ENCODE results near the gene CCM2.
"Not testable (repeated sequence)": the region's sequence is repeated elsewhere in the genome, so short reads cannot be mapped to it uniquely, and the experiment has no call there.

CCM2 gene

DNA sequence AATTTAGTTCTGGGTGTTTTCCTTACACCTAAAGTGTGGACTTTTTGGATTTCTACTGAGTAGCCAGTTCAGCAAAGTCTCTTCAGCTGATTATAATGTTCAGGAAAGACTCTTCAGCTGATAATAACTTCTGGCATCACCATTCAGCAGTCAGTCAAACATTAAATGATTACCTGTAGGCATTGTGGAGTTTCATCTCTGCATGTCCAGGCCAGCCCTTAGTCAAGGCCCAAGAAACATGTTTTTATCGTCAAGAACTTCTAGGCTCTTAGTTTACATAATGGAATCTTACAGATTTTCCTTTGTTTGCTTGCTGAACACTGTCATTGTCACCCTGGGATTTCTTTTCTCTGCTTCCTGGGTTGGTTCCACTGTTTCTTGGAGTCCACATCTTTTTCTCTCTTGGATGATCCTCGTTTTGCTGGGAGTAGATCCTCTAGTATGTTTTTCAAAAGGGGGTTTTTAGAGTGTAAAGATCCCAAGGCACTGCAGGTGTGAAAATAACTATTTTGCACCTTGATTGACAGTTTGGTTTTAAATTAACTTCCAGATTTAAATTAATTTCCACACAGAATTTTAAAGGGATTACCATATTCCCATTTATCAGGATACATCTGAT lies 24.2 kb downstream of the CCM2 start:
- Histone ChIP-seq H3K27ac (ENCODE audit: low read length) (no peak overlapping the region), H3K4me1 (ENCODE audit: control insufficient read depth, low read depth, low read length) (no peaks in the 10 kb centered on the region)

DNA sequence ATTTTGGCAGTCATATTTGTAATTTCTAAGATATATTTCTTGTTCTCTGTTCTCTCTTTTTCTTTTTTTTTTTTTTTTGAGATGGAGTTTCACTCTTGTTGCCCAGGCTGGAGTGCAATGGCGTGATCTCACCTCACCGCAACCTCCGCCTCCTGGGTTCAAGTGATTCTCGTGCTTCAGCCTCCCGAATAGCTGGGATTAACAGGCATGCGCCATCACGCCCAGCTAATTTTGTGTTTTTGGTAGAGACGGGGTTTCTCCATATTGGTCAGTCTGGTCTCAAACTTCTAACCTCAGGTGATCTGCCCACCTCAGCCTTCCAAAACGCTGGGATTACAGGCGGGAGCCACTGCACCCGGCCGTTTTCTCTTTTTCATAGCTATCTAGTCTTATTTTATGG lies 25.5 kb downstream of the CCM2 start:
- not testable (repeated sequence) for H3K4me3 ChIP-seq (ENCODE audit: low read length); H3K9ac ChIP-seq (ENCODE audit: low read length); H3K27me3 ChIP-seq (ENCODE audit: control insufficient read depth, insufficient read depth, low read length); H3K9me3 ChIP-seq (ENCODE audit: control insufficient read depth, low read depth, low read length); H3K4me1 ChIP-seq (ENCODE audit: control insufficient read depth, low read depth, low read length); H3K27ac ChIP-seq (ENCODE audit: low read length); H3K36me3 ChIP-seq (ENCODE audit: control insufficient read depth, low read depth, low read length)

More for the DNA sequence above, 24.2 kb downstream of the CCM2 start:
- Histone ChIP-seq H3K9ac (ENCODE audit: low read length) (no peak overlapping the region), H3K27me3 (ENCODE audit: control insufficient read depth, insufficient read depth, low read length) (no peaks in the 10 kb centered on the region), H3K9me3 (ENCODE audit: control insufficient read depth, low read depth, low read length) (no peaks in the 10 kb centered on the region), H3K36me3 (ENCODE audit: control insufficient read depth, low read depth, low read length) (no peaks in the 10 kb centered on the region), H3K4me3 (ENCODE audit: low read length) (no peak overlapping the region)

DNA sequence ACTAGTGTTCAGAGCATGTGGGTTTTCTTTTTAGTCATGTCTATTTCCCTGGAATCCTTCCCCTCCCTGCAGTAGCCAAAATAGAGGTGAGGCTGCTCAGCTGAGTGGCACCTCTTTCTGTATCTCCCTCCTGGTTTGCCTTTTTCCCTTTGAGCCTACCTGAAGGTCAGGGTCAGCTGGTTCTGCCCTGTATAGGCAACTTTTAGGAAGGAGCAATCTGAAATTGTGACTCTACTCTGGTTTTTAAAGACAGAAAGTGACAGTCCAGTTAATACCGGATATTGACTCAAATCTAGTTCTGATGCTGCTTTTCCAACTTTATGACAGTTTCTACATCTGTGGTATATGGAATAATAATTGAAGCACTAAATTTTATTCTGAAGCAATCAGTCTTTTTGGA lies 26.0 kb downstream of the CCM2 start:
- no peaks in the 10 kb centered on the region for H3K4me1 ChIP-seq (ENCODE audit: control insufficient read depth, low read depth, low read length)
- no peaks in the 10 kb centered on the region for H3K9me3 ChIP-seq (ENCODE audit: control insufficient read depth, low read depth, low read length)
- H3K27me3 ChIP-seq (ENCODE audit: control insufficient read depth, insufficient read depth, low read length), result no peaks in the 10 kb centered on the region
- H3K9ac ChIP-seq (ENCODE audit: low read length), result no peak overlapping the region
- no peak overlapping the region for H3K4me3 ChIP-seq (ENCODE audit: low read length)
- no peak overlapping the region for H3K27ac ChIP-seq (ENCODE audit: low read length)
- no peaks in the 10 kb centered on the region for H3K36me3 ChIP-seq (ENCODE audit: control insufficient read depth, low read depth, low read length)

DNA sequence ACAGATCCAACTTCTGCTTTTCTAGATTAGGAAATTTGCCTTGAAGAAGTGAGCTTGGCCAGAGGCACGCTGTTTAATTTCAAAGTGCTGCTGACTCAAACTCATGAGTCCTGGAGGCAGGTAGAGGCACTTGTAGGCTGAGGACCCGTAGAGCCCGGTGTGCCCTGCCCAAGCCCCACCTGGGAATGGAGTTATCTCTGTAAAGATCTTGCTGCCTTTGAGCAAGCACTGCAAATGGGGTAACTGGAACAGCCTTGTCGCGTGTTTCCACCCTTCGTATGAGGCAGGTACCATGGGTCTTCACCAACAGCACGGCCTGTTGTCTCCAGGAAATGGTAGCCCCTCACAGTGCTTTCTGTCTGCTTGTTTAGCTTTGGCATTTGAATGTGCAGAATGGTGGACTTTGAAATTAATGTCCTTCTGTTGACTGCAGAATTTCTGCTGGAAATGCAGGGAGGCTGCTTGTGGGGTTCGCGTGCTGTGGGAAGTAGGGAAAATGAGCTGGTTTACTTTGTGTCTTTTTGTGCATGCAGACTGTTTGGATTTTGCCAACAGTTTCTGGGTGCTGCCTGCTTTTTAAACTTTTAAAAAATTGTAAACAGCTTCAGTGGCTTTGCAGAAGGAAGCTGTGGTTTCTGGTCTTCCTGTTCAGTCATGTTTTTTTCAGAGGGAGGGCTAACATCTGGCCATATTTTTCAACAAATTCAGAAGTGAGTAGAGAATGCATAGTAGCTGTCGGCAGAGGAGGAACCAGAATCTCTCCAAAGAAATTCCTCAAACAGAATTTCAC lies 27.2 kb downstream of the CCM2 start:
- Histone ChIP-seq H3K9ac (ENCODE audit: low read length) (no peak overlapping the region), H3K27ac (ENCODE audit: low read length) (no peak overlapping the region), H3K4me3 (ENCODE audit: low read length) (no peak overlapping the region)

DNA sequence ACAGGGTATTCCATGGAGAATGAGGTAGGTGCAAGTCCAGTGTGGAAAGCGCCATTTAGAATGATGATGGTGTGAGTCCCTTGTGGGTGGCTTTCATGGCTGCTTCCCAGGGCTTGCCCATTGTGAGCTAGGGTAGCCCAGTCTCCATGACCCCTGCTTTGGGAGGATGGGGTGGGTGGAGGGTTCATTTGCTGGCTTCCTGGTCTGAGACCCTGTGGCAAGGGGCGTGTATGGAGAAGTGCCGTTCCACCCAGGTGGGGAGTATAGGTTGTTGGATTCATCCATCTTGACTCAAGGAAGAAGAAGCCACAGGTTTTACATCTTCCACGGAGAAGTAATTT lies 27.7 kb downstream of the CCM2 start:
- Histone ChIP-seq H3K9ac (ENCODE audit: low read length) (no peak overlapping the region), H3K4me3 (ENCODE audit: low read length) (no peak overlapping the region), H3K27me3 (ENCODE audit: control insufficient read depth, insufficient read depth, low read length) (no peaks in the 10 kb centered on the region), H3K27ac (ENCODE audit: low read length) (no peak overlapping the region), H3K4me1 (ENCODE audit: control insufficient read depth, low read depth, low read length) (no peaks in the 10 kb centered on the region), H3K36me3 (ENCODE audit: control insufficient read depth, low read depth, low read length) (no peaks in the 10 kb centered on the region), H3K9me3 (ENCODE audit: control insufficient read depth, low read depth, low read length) (no peaks in the 10 kb centered on the region)

More for the DNA sequence above, 27.2 kb downstream of the CCM2 start:
- Histone ChIP-seq H3K27me3 (ENCODE audit: control insufficient read depth, insufficient read depth, low read length) (no peaks in the 10 kb centered on the region), H3K36me3 (ENCODE audit: control insufficient read depth, low read depth, low read length) (no peaks in the 10 kb centered on the region), H3K9me3 (ENCODE audit: control insufficient read depth, low read depth, low read length) (no peaks in the 10 kb centered on the region), H3K4me1 (ENCODE audit: control insufficient read depth, low read depth, low read length) (no peaks in the 10 kb centered on the region)

DNA sequence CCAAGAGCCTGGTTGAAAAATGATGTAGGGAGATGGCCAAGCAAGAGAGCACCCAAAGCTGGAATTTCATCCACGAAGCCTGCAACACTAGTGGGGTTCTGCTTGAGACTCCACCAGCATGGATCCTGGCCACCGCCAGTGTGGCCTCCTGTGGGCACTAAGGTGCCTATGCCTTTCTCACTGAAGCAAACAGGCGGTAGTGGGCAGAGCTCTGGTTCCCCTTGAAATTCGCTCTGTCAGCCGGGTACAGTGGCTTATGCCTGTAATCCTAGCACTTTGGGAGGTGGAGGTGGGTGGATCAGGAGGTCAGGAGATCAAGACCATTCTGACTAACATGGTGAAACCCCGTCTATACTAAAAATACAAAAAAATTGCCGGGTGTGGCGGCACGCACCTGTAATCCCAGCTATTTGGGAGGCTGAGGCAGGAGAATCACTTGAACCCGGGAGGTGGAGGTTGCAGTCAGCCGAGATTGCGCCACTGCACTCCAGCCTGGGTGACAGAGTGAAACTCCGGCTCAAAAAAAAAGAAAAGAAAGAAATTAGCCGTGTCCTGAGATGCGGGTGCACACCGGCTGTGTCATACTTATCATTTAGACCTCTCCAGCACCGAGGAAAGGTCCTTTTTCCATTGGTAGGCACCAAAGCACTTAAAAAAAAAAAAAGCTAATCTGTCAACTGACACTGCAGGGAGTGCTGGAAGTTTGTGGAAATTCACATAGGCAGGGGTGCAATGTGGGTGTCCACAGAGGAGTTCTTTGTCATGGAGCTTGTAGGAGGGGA lies 28.3 kb downstream of the CCM2 start:
- no peak overlapping the region for H3K9ac ChIP-seq (ENCODE audit: low read length)
- H3K36me3 ChIP-seq (ENCODE audit: control insufficient read depth, low read depth, low read length), result no peaks in the 10 kb centered on the region
- H3K4me3 ChIP-seq (ENCODE audit: low read length), result no peak overlapping the region
- no peaks in the 10 kb centered on the region for H3K9me3 ChIP-seq (ENCODE audit: control insufficient read depth, low read depth, low read length)
- H3K27me3 ChIP-seq (ENCODE audit: control insufficient read depth, insufficient read depth, low read length), result no peaks in the 10 kb centered on the region
- H3K4me1 ChIP-seq (ENCODE audit: control insufficient read depth, low read depth, low read length), result no peaks in the 10 kb centered on the region
- H3K27ac ChIP-seq (ENCODE audit: low read length), result no peak overlapping the region

DNA sequence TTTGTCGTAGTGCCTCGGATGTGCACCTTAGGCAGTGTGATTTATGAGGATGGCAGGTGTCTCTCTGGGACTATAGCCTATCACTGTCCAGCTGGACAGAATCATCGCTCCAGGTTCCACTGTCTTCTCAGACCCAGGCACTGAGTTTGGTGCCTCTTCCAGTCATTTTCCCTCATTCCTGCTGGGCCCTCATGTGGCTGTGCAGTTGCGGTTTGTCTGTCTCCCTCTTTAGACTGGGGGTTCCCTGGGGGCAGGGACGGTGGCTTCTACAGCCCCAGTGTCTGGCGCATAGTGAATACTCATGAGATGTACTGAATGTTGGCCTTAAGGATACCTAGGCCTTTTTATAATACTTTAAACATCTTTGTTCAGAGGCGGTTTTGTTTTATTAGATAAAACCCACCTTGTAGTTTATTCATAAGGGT lies 28.9 kb downstream of the CCM2 start:
- Histone ChIP-seq H3K36me3 (ENCODE audit: control insufficient read depth, low read depth, low read length) (no peaks in the 10 kb centered on the region), H3K9me3 (ENCODE audit: control insufficient read depth, low read depth, low read length) (no peaks in the 10 kb centered on the region), H3K4me3 (ENCODE audit: low read length) (no peak overlapping the region), H3K27me3 (ENCODE audit: control insufficient read depth, insufficient read depth, low read length) (no peaks in the 10 kb centered on the region), H3K27ac (ENCODE audit: low read length) (no peak overlapping the region), H3K9ac (ENCODE audit: low read length) (no peak overlapping the region), H3K4me1 (ENCODE audit: control insufficient read depth, low read depth, low read length) (no peaks in the 10 kb centered on the region)

DNA sequence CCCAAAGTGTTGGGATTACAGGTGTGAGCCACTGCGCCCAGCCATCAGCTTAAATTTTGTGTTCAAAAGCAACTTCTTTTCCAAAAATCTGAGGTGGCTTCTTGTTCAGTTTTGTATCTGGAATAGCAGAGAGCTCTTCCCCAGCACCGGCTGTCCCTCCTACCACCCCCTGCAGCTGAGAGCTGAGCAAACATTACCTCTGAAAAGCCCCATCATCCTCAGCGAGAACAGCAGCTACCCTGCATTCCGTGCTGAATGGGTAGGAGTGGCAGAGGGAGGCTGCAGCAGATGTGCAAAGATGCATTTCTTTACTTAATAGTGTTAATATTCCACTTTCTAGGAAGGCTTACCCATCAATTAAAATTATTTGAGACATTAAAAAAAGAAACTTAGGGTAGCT lies 31.8 kb downstream of the CCM2 start:
- H3K36me3 ChIP-seq (ENCODE audit: control insufficient read depth, low read depth, low read length), result no peaks in the 10 kb centered on the region
- no peak overlapping the region for H3K27ac ChIP-seq (ENCODE audit: low read length)
- no peaks in the 10 kb centered on the region for H3K27me3 ChIP-seq (ENCODE audit: control insufficient read depth, insufficient read depth, low read length)
- peaks cover 9% of the 10 kb centered on the region for H3K4me1 ChIP-seq (ENCODE audit: control insufficient read depth, low read depth, low read length)
- no peaks in the 10 kb centered on the region for H3K9me3 ChIP-seq (ENCODE audit: control insufficient read depth, low read depth, low read length)
- H3K4me3 ChIP-seq (ENCODE audit: low read length), result no peak overlapping the region
- no peak overlapping the region for H3K9ac ChIP-seq (ENCODE audit: low read length)

DNA sequence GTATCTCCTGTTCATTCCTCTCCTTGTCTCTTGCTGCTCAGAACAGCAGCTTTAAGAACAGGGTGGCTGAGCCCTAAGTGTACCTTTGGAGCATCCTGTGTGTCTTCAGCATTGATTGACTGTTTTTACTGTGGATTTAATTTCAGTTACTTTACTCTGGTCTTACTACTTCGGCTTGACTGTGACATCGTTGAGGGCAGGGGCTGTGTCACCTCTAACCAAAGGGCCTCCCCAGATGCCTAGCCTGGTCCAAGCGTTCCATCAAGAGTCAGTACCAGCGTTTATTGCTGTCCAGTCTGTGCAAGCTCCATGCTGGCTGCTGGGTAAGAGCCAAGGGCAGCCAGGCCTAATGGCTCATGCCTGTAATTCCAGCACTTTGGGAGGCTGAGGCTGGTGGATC lies 32.4 kb downstream of the CCM2 start:
- H3K36me3 ChIP-seq (ENCODE audit: control insufficient read depth, low read depth, low read length), result no peaks in the 10 kb centered on the region
- peaks cover 9% of the 10 kb centered on the region for H3K4me1 ChIP-seq (ENCODE audit: control insufficient read depth, low read depth, low read length)
- no peak overlapping the region for H3K4me3 ChIP-seq (ENCODE audit: low read length)
- no peaks in the 10 kb centered on the region for H3K27me3 ChIP-seq (ENCODE audit: control insufficient read depth, insufficient read depth, low read length)
- no peaks in the 10 kb centered on the region for H3K9me3 ChIP-seq (ENCODE audit: control insufficient read depth, low read depth, low read length)
- H3K9ac ChIP-seq (ENCODE audit: low read length), result no peak overlapping the region
- no peak overlapping the region for H3K27ac ChIP-seq (ENCODE audit: low read length)

DNA sequence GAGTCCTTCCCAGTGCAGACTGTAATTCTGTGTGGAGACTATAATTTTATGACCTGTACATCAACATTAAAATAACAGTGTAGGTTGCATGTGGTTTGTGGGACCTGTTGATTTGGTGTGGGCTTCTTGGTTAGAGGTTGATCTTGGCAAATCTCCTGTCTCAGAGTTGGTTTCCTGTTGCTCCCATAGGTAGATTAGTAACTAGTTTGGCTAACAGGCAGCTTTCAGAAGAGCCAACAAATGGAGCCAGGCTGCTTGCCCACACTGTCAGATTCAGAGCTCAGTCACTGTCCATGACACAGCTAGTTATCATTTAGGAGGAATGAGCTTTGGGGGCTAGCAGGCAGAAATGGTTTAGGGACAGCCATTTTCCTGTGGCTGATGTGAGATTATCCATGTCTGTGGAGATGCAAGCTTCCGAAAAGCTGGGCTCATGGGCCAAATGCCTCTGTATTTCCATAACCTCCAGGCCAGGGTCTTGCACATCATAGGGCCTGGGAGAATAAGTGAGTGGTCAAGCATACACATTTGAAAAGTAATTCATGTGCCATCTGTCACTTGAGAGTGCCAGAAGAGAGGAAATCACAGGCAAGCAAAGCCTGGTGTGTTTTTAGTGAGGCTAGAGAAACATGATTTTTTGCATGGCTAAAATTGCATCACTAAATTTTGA lies 33.4 kb downstream of the CCM2 start:
- Histone ChIP-seq H3K4me1 (ENCODE audit: control insufficient read depth, low read depth, low read length) (peaks cover 9% of the 10 kb centered on the region), H3K9ac (ENCODE audit: low read length) (no peak overlapping the region), H3K9me3 (ENCODE audit: control insufficient read depth, low read depth, low read length) (no peaks in the 10 kb centered on the region), H3K27me3 (ENCODE audit: control insufficient read depth, insufficient read depth, low read length) (no peaks in the 10 kb centered on the region), H3K27ac (ENCODE audit: low read length) (no peak overlapping the region), H3K4me3 (ENCODE audit: low read length) (no peak overlapping the region), H3K36me3 (ENCODE audit: control insufficient read depth, low read depth, low read length) (peaks cover 3% of the 10 kb centered on the region)

DNA sequence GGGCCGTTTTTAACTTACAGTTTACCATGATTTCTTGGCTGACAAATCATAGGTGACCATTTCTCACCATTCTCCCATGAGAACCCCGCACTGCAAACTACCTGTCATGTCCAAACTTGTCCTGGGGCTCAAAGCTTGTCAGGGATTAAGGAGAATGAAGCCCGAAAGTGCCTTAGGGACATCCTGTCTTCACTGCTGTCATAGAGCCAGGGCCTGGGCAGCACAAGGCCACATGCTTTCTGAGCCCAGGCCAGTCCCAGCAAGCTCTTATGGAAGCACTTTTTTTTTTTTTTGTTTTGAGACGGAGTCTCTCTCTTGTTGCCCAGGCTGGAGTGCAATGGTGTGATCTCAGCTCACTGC lies 33.9 kb downstream of the CCM2 start:
- Histone ChIP-seq H3K36me3 (ENCODE audit: control insufficient read depth, low read depth, low read length) (peaks cover 3% of the 10 kb centered on the region), H3K9ac (ENCODE audit: low read length) (no peak overlapping the region), H3K9me3 (ENCODE audit: control insufficient read depth, low read depth, low read length) (no peaks in the 10 kb centered on the region), H3K27me3 (ENCODE audit: control insufficient read depth, insufficient read depth, low read length) (no peaks in the 10 kb centered on the region), H3K4me3 (ENCODE audit: low read length) (no peak overlapping the region), H3K27ac (ENCODE audit: low read length) (no peak overlapping the region), H3K4me1 (ENCODE audit: control insufficient read depth, low read depth, low read length) (peaks cover 9% of the 10 kb centered on the region)
